ENCODE data around the gene NRP1.

GRCh38 chr10:33234831-33235237 is 99.6 kb downstream of the NRP1 start:
- TF ChIP-seq POLR2AphosphoS5 (IDR thresholded peaks at IDR 0.05; ENCODE audit: low read depth, low read length) (no peak), SP1 (IDR thresholded peaks at IDR 0.05; ENCODE audit: low read depth, low read length) (no peak), ZNF274 (IDR thresholded peaks at IDR 0.05; ENCODE audit: borderline replicate concordance, extremely low read depth, low read length) (no peak), EP300 (IDR thresholded peaks at IDR 0.05; ENCODE audit: borderline replicate concordance in 1 of 2, low read depth in 2 of 2, low read length in 2 of 2) (no peak), CTBP2 (IDR thresholded peaks at IDR 0.05; ENCODE audit: borderline replicate concordance, insufficient read depth, insufficient read length, low read length) (no peak), SUZ12 (IDR thresholded peaks at IDR 0.05; ENCODE audit: low read length) (no peak)
- TF ChIP-seq, protein P1, sequence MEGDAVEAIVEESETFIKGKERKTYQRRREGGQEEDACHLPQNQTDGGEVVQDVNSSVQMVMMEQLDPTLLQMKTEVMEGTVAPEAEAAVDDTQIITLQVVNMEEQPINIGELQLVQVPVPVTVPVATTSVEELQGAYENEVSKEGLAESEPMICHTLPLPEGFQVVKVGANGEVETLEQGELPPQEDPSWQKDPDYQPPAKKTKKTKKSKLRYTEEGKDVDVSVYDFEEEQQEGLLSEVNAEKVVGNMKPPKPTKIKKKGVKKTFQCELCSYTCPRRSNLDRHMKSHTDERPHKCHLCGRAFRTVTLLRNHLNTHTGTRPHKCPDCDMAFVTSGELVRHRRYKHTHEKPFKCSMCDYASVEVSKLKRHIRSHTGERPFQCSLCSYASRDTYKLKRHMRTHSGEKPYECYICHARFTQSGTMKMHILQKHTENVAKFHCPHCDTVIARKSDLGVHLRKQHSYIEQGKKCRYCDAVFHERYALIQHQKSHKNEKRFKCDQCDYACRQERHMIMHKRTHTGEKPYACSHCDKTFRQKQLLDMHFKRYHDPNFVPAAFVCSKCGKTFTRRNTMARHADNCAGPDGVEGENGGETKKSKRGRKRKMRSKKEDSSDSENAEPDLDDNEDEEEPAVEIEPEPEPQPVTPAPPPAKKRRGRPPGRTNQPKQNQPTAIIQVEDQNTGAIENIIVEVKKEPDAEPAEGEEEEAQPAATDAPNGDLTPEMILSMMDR (IDR thresholded peaks at IDR 0.05; ENCODE audit: control extremely low read depth in 1 of 3, insufficient read depth in 1 of 3, low read depth in 1 of 3, low read length in 3 of 3) = no peak
- TF ChIP-seq, protein P2, sequence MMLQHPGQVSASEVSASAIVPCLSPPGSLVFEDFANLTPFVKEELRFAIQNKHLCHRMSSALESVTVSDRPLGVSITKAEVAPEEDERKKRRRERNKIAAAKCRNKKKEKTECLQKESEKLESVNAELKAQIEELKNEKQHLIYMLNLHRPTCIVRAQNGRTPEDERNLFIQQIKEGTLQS (IDR thresholded peaks at IDR 0.05; ENCODE audit: insufficient read depth, low read depth, low read length) = no peak
